WTC11 (cell line): ENCODE data around the gene ZNF35. TPM values are rescaled to one million over a fixed set of nuclear protein-coding genes. Genes with fewer than 3 reads are reported as not detected.

Experiments
- ATAC-seq: fragments of 200-7000 bp; cut with Tn5 transposase; 2 replicates; pipeline ENCODE4 v1.10.0; 2021; ENCODE audit warnings: mild to moderate bottlenecking, moderate library complexity
- CTCF ChIA-PET: fragments of 300-600 bp; sonication (Branson Sonifier 250); formaldehyde crosslinking; loops from one replicate; lab custom pipeline; 2021; ENCODE audit warnings: antibody characterized with exemption; lab: Charles Lee
- POLR2A ChIA-PET: fragments of 350-600 bp; sonication (Branson Sonifier 250); formaldehyde crosslinking; loops from one replicate; lab custom pipeline; 2021; ENCODE audit warnings: antibody characterized with exemption; lab: Charles Lee
- DNase-seq: peaks from one replicate; pipeline ENCODE4 v3.0.0; 2021; ENCODE audit warnings: low spot score
- H3K27ac Mint-ChIP-seq: 2 replicates; pipeline ENCODE4 v1.8.0; 2021; ENCODE audit warnings: mixed read lengths
- H3K27me3 Mint-ChIP-seq: 2 replicates; pipeline ENCODE4 v1.8.0; 2021; ENCODE audit warnings: low read depth, mild to moderate bottlenecking, moderate library complexity, mixed read lengths
- H3K36me3 Mint-ChIP-seq: 2 replicates; pipeline ENCODE4 v1.8.0; 2021; ENCODE audit warnings: mixed read lengths
- H3K4me1 Mint-ChIP-seq: 2 replicates; pipeline ENCODE4 v1.8.0; 2022; ENCODE audit warnings: mixed read lengths
- H3K4me3 Mint-ChIP-seq: 2 replicates; pipeline ENCODE4 v1.8.0; 2021; ENCODE audit warnings: mild to moderate bottlenecking, moderate library complexity, mixed read lengths
- H3K9me3 Mint-ChIP-seq: 2 replicates; pipeline ENCODE4 v1.8.0; 2021; ENCODE audit warnings: mixed read lengths
- AFF4 ChIP-seq: sonication (generic); formaldehyde crosslinking; IDR thresholded peaks from 2 replicates; pipeline ENCODE4 v1.8.1; 2023; ENCODE audit warnings: mild to moderate bottlenecking, missing genetic modification reagents, borderline replicate concordance
- ATF6 ChIP-seq: sonication (generic); formaldehyde crosslinking; IDR thresholded peaks from 2 replicates; pipeline ENCODE4 v1.8.1; 2023; ENCODE audit warnings: mild to moderate bottlenecking, missing genetic modification reagents
- CBFB ChIP-seq: sonication (generic); formaldehyde crosslinking; IDR thresholded peaks from 2 replicates; pipeline ENCODE4 v1.8.1; 2022; ENCODE audit warnings: mild to moderate bottlenecking, low read depth, missing genetic modification reagents
- CTCF ChIP-seq: fragments of 200-600 bp; IDR thresholded peaks from 2 replicates; pipeline ENCODE4 v1.8.0; 2022; ENCODE audit warnings: antibody characterized with exemption
- E2F1 ChIP-seq: sonication (generic); formaldehyde crosslinking; IDR thresholded peaks from 2 replicates; pipeline ENCODE4 v1.8.0; 2022; ENCODE audit warnings: mild to moderate bottlenecking, missing genetic modification reagents
- ELF4 ChIP-seq: sonication (generic); formaldehyde crosslinking; IDR thresholded peaks from 2 replicates; pipeline ENCODE4 v1.8.1; 2022; ENCODE audit warnings: low read depth, mild to moderate bottlenecking, moderate library complexity, missing genetic modification reagents
- EMX1 ChIP-seq: fragments of 250-450 bp; sonication (Bioruptor Pico); IDR thresholded peaks from 2 replicates; pipeline ENCODE4 v1.8.0; 2021; ENCODE audit warnings: mild to moderate bottlenecking
- ETV6 ChIP-seq: sonication (generic); formaldehyde crosslinking; IDR thresholded peaks from 2 replicates; pipeline ENCODE4 v1.8.1; 2022; ENCODE audit warnings: mild to moderate bottlenecking, missing genetic modification reagents
- IRF2 ChIP-seq: sonication (generic); formaldehyde crosslinking; IDR thresholded peaks from 2 replicates; pipeline ENCODE4 v1.8.0; 2022; ENCODE audit warnings: low read depth, missing genetic modification reagents, borderline replicate concordance
- JUN ChIP-seq: sonication (generic); formaldehyde crosslinking; IDR thresholded peaks from 2 replicates; pipeline ENCODE4 v1.8.0; 2023; ENCODE audit warnings: mild to moderate bottlenecking, missing genetic modification reagents
- KAT7 ChIP-seq: sonication (generic); formaldehyde crosslinking; IDR thresholded peaks from 2 replicates; pipeline ENCODE4 v1.8.1; 2023; ENCODE audit warnings: missing genetic modification reagents, mild to moderate bottlenecking, borderline replicate concordance
- MAX ChIP-seq: sonication (generic); formaldehyde crosslinking; IDR thresholded peaks from 2 replicates; pipeline ENCODE4 v1.8.0; 2022; ENCODE audit warnings: mild to moderate bottlenecking, missing genetic modification reagents
- MXD4 ChIP-seq: fragments of 250-450 bp; sonication (Bioruptor Pico); IDR thresholded peaks from 2 replicates; pipeline ENCODE4 v1.8.0; 2021; ENCODE audit warnings: mild to moderate bottlenecking, moderate library complexity, borderline replicate concordance
- PREB ChIP-seq: sonication (generic); formaldehyde crosslinking; IDR thresholded peaks from 2 replicates; pipeline ENCODE4 v1.8.1; 2022; ENCODE audit warnings: mild to moderate bottlenecking, missing genetic modification reagents, moderate library complexity, borderline replicate concordance
- SMAD4 ChIP-seq: sonication (generic); formaldehyde crosslinking; IDR thresholded peaks from 2 replicates; pipeline ENCODE4 v1.8.0; 2022; ENCODE audit warnings: mild to moderate bottlenecking, missing genetic modification reagents
- STAT6 ChIP-seq: sonication (generic); formaldehyde crosslinking; conservative IDR thresholded peaks from 2 replicates; pipeline ENCODE4 v1.8.1; 2023; ENCODE audit warnings: mild to moderate bottlenecking, low read depth, missing genetic modification reagents, moderate library complexity
- TEAD1 ChIP-seq: sonication (generic); formaldehyde crosslinking; IDR thresholded peaks from 2 replicates; pipeline ENCODE4 v1.8.0; 2022; ENCODE audit warnings: mild to moderate bottlenecking, missing genetic modification reagents
- ZNF121 ChIP-seq: sonication (generic); formaldehyde crosslinking; IDR thresholded peaks from 2 replicates; pipeline ENCODE4 v1.8.0; 2023; ENCODE audit warnings: missing genetic modification reagents
- ZNF263 ChIP-seq: sonication (generic); formaldehyde crosslinking; IDR thresholded peaks from 2 replicates; pipeline ENCODE4 v1.8.1; 2022; ENCODE audit warnings: low read depth, mild to moderate bottlenecking, moderate library complexity, missing genetic modification reagents
- ZNF416 ChIP-seq: fragments of 250-450 bp; sonication (Bioruptor Pico); IDR thresholded peaks from 2 replicates; pipeline ENCODE4 v1.9.0; 2021; ENCODE audit warnings: mild to moderate bottlenecking, inconsistent platforms
- ZNF423 ChIP-seq: fragments of 250-450 bp; sonication (Bioruptor Pico); IDR thresholded peaks from 2 replicates; pipeline ENCODE4 v2.1.2; 2022; ENCODE audit warnings: mild to moderate bottlenecking, moderate library complexity
- total RNA-seq: library from RNA; stranded (reverse); gene quantifications from 3 replicates; pipeline ENCODE4 v1.2.3, GENCODE V29; 2021

Gene ZNF35
- total RNA-seq, 1 experiment from 2014 or later = 17.2 TPM

GRCh38 chr3:44659434-44659833, 10.9 kb downstream of the ZNF35 start (continued):
- TF ChIP-seq E2F1 (no peak), SMAD4 (CRISPR knock-in tag) (no peak), ZNF121 (CRISPR knock-in tag) (no peak), JUN (no peak), PREB (no peak), ZNF416 (CRISPR knock-in tag) (no peak), IRF2 (no peak)
- TF ChIP-seq, all 79 proteins: peak for 0

- TF ChIP-seq CTCF = peak; percentile 41
- TF ChIP-seq EMX1 (CRISPR knock-in tag) = no peak
- TF ChIP-seq, all 79 proteins: peak for 1
- Mint-ChIP-seq H3K36me3 (peaks cover 48% of the 10 kb centered on the region), H3K4me3 (no peak overlapping the region), H3K27ac (no peak overlapping the region), H3K27me3 (no peaks in the 10 kb centered on the region), H3K4me1 (no peaks in the 10 kb centered on the region), H3K9me3 (peaks cover 7% of the 10 kb centered on the region)
- ATAC-seq = peak; percentile 46; the same call in 1 of the 2 replicates
- no peak for DNase-seq
- POLR2A ChIA-PET = interaction anchor here (1.3 kb wide), 1 partner anchor 68 kb away, joined by 3 read pairs; the partner anchor contains the start of gene ZNF501
- CTCF ChIA-PET = interaction anchor here (0.7 to 1.5 kb wide), 9 partner anchors 11 to 150 kb away, joined by 3 to 6 read pairs (median 3); partner anchors contain the start of genes KIAA1143, KIF15 and ZNF35
Measured at GRCh38 chr3:44661189-44661588, 12.7 kb downstream of the ZNF35 start.

- Mint-ChIP-seq H3K4me1 (no peaks in the 10 kb centered on the region), H3K36me3 (peaks cover 13% of the 10 kb centered on the region), H3K27me3 (no peaks in the 10 kb centered on the region), H3K4me3 (no peak overlapping the region), H3K27ac (no peak overlapping the region), H3K9me3 (peaks cover 7% of the 10 kb centered on the region)
- ChIA-PET CTCF (no interaction called here), POLR2A (interaction anchor here (0.6 kb wide), 1 partner anchor 147 kb away, joined by 10 read pairs; no protein-coding TSS in a partner anchor)
- ATAC-seq (no peak), DNase-seq (no peak)
- no peak for TF ChIP-seq MXD4 (CRISPR knock-in tag)
- no peak for TF ChIP-seq ELF4 (CRISPR knock-in tag)
- no peak for TF ChIP-seq ZNF263 (CRISPR knock-in tag)
- TF ChIP-seq AFF4 = no peak
- TF ChIP-seq TEAD1 (CRISPR knock-in tag) = no peak
- TF ChIP-seq ETV6 = no peak
- no peak for TF ChIP-seq KAT7
- TF ChIP-seq MAX (CRISPR knock-in tag) = no peak
- TF ChIP-seq ZNF423 (CRISPR knock-in tag) = no peak
- TF ChIP-seq ATF6 (CRISPR knock-in tag) = no peak
- no peak for TF ChIP-seq STAT6
- no peak for TF ChIP-seq CBFB
Measured at GRCh38 chr3:44665173-44665572, 16.6 kb downstream of the ZNF35 start.
